HG03520 (cell line): Measurements from ENCODE around the gene ZNF740.
"Not testable (repeated sequence)": the region's sequence is repeated elsewhere in the genome, so short reads cannot be mapped to it uniquely, and the experiment has no call there.

Experiments used
- ATAC-seq: cut with Tn5 transposase; IDR thresholded peaks from one replicate; pipeline ENCODE4 v1.9.1; 2021; ENCODE audit warnings: mild to moderate bottlenecking, moderate library complexity; ENCODE audit not compliant: unreplicated experiment

The ZNF740 gene

GRCh38 chr12:53193985-53194716, 13.6 kb downstream of the ZNF740 start:
- no peak for ATAC-seq

GRCh38 chr12:53194973-53195372, 14.5 kb downstream of the ZNF740 start:
- no peak for ATAC-seq

GRCh38 chr12:53195516-53196420, 15.2 kb downstream of the ZNF740 start:
- no peak for ATAC-seq

- ATAC-seq: no peak
Measured at GRCh38 chr12:53196486-53196885, 16.0 kb downstream of the ZNF740 start.

GRCh38 chr12:53197011-53197640, 16.6 kb downstream of the ZNF740 start:
- ATAC-seq: no peak

GRCh38 chr12:53198486-53199110, 18.1 kb downstream of the ZNF740 start:
- ATAC-seq: no peak

- ATAC-seq: no peak
Measured at GRCh38 chr12:53199700-53200099, 19.2 kb downstream of the ZNF740 start.

GRCh38 chr12:53200107-53200457, 19.6 kb downstream of the ZNF740 start:
- ATAC-seq: no peak

GRCh38 chr12:53200458-53201176, 20.1 kb downstream of the ZNF740 start:
- ATAC-seq: no peak

GRCh38 chr12:53201177-53201541, 20.6 kb downstream of the ZNF740 start:
- no peak for ATAC-seq

- ATAC-seq: no peak
Measured at GRCh38 chr12:53201639-53202038, 21.1 kb downstream of the ZNF740 start.

GRCh38 chr12:53202316-53202715, 21.8 kb downstream of the ZNF740 start:
- ATAC-seq: not testable (repeated sequence)

GRCh38 chr12:53204351-53204750, 23.8 kb downstream of the ZNF740 start:
- ATAC-seq: no peak

GRCh38 chr12:53205747-53206419, 25.4 kb downstream of the ZNF740 start:
- ATAC-seq: peak; percentile 63

GRCh38 chr12:53207042-53207441, 26.5 kb downstream of the ZNF740 start, which contains the start of gene ITGB7:
Gene ITGB7 (minus strand): TSS chr12:53207251. CDS start chr12:53200443, 6,808 bp downstream.
- no peak for ATAC-seq

- no peak for ATAC-seq
Measured at GRCh38 chr12:53208435-53208834, 27.9 kb downstream of the ZNF740 start.

- peak; percentile 26 for ATAC-seq
Measured at GRCh38 chr12:53208877-53209463, 28.4 kb downstream of the ZNF740 start.

- no peak for ATAC-seq
Measured at GRCh38 chr12:53210843-53211242, 30.3 kb downstream of the ZNF740 start.
